GM21447 (cell line): ENCODE measurements around the gene CABLES1.

Experiments
- ATAC-seq: cut with Tn5 transposase; IDR thresholded peaks from one replicate; pipeline ENCODE4 v1.9.1; 2021; ENCODE audit not compliant: unreplicated experiment

The CABLES1 gene

GRCh38 chr18:23238651-23239349 lies 103.5 kb downstream of the CABLES1 start:
- no peak for ATAC-seq

- no peak for ATAC-seq
Measured at GRCh38 chr18:23239350-23239692, 104.0 kb downstream of the CABLES1 start.

- no peak for ATAC-seq
Measured at GRCh38 chr18:23239885-23240608, 104.8 kb downstream of the CABLES1 start.

- ATAC-seq = no peak
Measured at GRCh38 chr18:23240609-23240930, 105.3 kb downstream of the CABLES1 start.

GRCh38 chr18:23241833-23242496 lies 106.7 kb downstream of the CABLES1 start:
- ATAC-seq = peak; percentile 83

GRCh38 chr18:23243178-23243577 lies 107.9 kb downstream of the CABLES1 start:
- no peak for ATAC-seq

- ATAC-seq = no peak
Measured at GRCh38 chr18:23243816-23244215, 108.5 kb downstream of the CABLES1 start.

- ATAC-seq = no peak
Measured at GRCh38 chr18:23244401-23244800, 109.1 kb downstream of the CABLES1 start.

- ATAC-seq = no peak
Measured at GRCh38 chr18:23245461-23245860, 110.2 kb downstream of the CABLES1 start.

GRCh38 chr18:23247331-23247730 lies 112.0 kb downstream of the CABLES1 start:
- ATAC-seq = no peak

- ATAC-seq = no peak
Measured at GRCh38 chr18:23247896-23248295, 112.6 kb downstream of the CABLES1 start.

- no peak for ATAC-seq
Measured at GRCh38 chr18:23248826-23249225, 113.5 kb downstream of the CABLES1 start.

- no peak for ATAC-seq
Measured at GRCh38 chr18:23249348-23249747, 114.1 kb downstream of the CABLES1 start.

- ATAC-seq = no peak
Measured at GRCh38 chr18:23250893-23251656, 115.8 kb downstream of the CABLES1 start.

GRCh38 chr18:23253630-23254029 lies 118.3 kb downstream of the CABLES1 start:
- no peak for ATAC-seq

- no peak for ATAC-seq
Measured at GRCh38 chr18:23257137-23257536, 121.9 kb downstream of the CABLES1 start.

GRCh38 chr18:23257686-23258565 lies 122.6 kb downstream of the CABLES1 start:
- no peak for ATAC-seq

GRCh38 chr18:23258566-23259469 lies 123.5 kb downstream of the CABLES1 start:
- ATAC-seq = no peak
